GM18498 (cell line): Measurements from ENCODE around the gene KIAA1549.
"Not testable (repeated sequence)": the region's sequence is repeated elsewhere in the genome, so short reads cannot be mapped to it uniquely, and the experiment has no call there.

ENCODE experiments used
- ATAC-seq: cut with Tn5 transposase; IDR thresholded peaks from one replicate; pipeline ENCODE4 v1.9.1; 2021; ENCODE audit warnings: mild to moderate bottlenecking, moderate library complexity; ENCODE audit not compliant: unreplicated experiment

KIAA1549 gene

DNA sequence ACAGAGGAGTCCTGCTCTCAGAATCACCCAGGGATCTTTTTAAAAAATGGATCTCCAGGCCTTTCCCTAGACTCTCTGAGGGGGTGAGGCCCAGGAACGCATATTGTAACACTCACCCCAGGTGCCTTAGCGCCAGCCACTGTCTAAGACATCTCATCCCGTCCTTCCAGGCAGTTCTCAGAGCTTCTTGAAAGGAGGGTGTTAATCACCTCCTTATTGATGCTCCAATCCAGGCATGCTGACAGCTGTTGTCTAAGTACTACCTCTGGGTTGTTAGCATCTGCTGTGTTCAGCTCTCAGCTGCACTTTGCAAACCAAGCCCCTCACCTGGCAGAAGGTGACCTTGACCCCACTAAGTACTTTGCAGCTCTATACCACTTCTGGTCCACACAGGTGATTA lies 36.0 kb downstream of the KIAA1549 start:
- no peak for ATAC-seq

- ATAC-seq = no peak
These were observed 36.6 kb downstream of the KIAA1549 start for GRCh38 chr7:138944592-138944991.

DNA sequence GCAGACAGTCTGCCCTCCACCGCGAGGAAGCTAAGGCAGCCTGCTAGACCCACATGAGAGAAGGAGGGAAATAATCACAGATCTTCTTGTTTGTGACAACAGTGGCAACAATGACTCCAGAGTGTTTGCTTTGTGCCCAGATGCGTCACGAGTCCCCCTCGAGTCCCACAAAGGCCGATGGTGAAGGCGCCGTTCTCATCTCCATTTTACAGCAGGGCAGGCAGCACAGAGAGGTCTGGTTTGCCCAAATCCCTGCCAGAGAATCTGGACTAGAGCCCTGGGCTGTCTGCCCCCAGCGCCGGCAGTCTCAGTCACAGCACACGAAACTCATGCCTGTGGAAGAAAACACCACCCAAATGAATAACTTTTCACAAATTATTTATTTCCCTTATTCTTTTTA lies 38.1 kb downstream of the KIAA1549 start:
- ATAC-seq = no peak

- no peak for ATAC-seq
These were observed 39.6 kb downstream of the KIAA1549 start for GRCh38 chr7:138941545-138941944.

DNA sequence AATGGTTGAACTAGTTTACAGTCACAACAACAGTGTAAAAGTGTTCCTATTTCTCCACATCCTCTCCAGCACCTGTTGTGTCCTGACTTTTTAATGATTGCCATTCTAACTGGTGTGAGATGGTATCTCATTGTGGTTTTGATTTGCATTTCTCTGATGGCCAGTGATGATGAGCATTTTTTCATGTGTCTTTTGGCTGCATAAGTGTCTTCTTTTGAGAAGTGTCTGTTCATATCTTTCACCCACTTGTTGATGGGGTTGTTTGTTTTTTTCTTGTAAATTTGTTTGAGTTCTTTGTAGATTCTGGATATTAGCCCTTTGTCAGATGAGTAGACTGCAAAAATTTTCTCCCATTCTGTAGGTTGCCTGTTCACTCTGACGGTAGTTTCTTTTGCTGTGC lies 40.6 kb downstream of the KIAA1549 start:
- not testable (repeated sequence) for ATAC-seq

DNA sequence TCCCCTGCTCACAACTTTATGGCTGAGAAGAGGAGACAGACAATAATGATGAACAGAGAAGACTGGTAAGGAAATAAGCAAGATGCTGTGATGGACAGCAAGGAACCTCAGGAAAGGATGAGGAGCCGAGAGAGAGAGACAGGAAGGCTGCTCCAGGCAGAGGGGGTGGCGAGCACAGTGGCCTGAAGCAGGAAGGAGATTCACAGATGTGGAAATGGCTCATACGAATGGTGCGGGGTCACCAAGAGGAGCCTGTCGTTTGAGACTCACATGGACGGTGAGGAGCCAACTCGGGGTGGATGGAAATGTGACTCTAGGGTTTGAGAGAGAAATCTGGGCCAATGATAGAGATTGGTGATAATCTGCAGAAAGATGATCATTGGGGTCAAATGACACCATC lies 43.7 kb downstream of the KIAA1549 start:
- no peak for ATAC-seq

DNA sequence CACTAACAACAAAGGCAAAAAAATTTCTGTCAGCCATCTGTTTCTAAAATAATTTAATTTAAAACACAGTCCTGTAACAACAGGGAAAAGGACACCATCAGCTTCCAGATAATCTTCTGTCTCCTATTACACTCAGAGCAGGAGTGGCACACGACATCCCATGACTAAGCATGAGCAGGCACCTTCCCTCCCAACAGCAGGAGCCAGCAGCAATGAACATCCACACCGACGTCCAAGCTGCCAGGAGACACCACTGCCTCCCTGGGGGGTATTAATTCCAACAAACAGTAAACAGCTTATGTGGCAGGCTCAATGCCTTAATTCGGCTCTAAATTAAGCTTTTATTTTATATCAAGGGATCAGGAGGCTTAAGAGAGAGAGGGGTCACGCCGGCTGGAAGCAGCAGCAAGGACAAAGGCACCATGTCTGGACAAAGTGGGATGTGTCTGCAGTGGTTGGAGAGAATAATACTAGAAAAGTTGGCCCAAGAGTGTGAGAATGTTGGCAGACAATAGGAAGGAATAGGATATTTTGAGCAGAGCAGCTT lies 45.7 kb downstream of the KIAA1549 start:
- ATAC-seq = no peak

GRCh38 chr7:138934861-138935260 lies 46.3 kb downstream of the KIAA1549 start:
- no peak for ATAC-seq

- no peak for ATAC-seq
These were observed 46.8 kb downstream of the KIAA1549 start for GRCh38 chr7:138934367-138934766.

DNA sequence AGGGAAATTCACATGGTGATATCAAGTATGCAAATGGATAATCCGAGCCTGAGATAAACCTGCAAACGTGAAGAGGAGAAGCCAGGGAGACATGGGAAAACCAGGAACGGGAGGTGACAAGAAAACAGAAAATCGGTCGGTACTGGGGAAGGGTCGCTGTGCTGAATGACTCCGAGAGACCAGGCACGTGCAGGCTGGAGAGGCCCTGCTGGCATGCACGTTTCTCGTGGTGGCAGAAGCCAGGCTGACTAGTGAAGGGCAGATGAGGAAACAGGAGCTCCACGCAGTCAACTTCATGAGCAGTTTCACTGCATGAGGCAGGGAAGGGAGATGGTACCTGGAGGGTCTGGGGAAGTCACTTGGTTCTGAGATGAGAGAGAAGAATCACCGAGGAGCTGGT lies 48.3 kb downstream of the KIAA1549 start:
- ATAC-seq = no peak

DNA sequence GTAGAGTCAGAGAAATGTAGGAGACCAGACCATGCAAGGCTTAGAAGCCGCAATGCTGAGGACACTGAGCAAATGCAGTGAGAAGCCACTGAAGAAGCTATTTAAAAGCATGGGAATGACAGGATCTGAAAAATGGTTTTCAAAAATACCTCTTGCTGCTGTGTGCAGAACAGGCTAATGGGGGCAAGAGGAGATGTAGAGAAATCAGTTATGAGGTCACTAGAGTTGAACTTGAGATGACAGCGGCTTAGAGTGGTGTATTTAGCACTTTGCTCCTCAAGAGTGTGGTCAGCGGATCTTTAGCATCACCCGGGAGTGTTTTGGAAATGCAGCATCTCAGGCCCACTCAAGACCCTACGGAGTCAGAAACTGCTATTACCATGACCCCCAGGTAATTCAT lies 48.8 kb downstream of the KIAA1549 start:
- ATAC-seq = no peak

GRCh38 chr7:138929969-138930368 lies 51.2 kb downstream of the KIAA1549 start:
- no peak for ATAC-seq

GRCh38 chr7:138926241-138926612 lies 55.0 kb downstream of the KIAA1549 start:
- peak; percentile 22 for ATAC-seq

GRCh38 chr7:138924501-138925225 lies 56.5 kb downstream of the KIAA1549 start:
- no peak for ATAC-seq

- ATAC-seq = no peak
These were observed 59.9 kb downstream of the KIAA1549 start for GRCh38 chr7:138921277-138921676.

DNA sequence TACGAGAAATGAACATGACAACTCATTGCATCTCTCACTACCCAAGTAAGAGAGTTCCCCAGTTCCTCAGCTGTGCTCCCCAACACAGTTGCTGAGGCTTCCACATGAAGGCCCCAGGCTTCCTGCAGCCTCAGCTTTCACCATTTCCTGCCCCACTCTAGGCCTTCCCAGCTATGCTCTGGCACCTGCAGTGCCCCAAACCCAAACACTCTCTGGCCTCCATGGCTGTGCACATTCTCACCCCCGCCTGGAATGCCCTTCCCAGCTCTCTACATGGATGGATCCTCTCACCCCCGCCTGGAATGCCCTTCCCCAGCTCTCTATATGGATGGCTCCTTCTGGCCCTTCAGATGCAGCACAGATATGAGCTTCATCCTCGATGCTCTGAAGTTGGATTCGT lies 61.3 kb downstream of the KIAA1549 start:
- ATAC-seq = no peak

GRCh38 chr7:138919216-138919615 lies 62.0 kb downstream of the KIAA1549 start:
- no peak for ATAC-seq

DNA sequence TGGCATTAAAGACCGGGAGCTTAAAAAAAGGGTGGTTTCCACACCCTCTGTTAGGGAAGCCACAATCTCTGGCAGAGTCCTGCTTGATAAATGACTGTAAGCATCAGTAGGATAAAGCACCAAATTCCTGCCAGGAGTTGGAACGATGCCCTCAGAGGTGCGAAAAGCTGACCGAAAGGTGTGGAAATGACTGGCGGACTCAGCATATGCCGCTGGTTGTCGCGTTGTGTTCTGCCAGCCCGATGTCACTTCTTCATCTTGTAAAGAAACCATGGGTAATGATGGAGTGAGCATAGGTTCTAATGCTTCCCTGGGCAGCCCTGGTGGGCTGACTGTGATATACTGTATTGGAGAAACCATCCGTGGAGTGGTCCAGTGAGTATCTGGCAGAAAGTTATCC lies 62.4 kb downstream of the KIAA1549 start:
- ATAC-seq = no peak

DNA sequence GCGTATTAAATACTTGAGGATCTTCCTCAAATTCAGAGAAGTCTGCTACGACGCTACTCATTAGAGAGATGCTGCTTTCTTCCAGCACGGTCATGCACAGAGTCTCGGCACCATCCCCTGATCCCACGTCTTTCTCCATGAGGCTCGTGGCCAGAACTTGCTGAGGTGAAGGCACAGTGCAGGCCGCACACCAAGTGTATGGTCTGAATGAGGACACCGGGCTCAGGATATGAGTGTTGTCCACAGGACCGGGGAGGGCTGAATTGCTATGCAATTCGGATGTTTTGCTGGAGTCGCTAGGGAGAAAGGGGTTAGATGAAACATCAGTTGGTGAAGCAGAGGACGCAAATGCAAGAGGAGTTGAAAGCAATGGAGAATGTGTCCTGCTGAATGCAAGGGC lies 63.0 kb downstream of the KIAA1549 start:
- no peak for ATAC-seq

- ATAC-seq = no peak
These were observed 63.4 kb downstream of the KIAA1549 start for GRCh38 chr7:138917771-138918170.

- ATAC-seq = no peak
These were observed 64.5 kb downstream of the KIAA1549 start for GRCh38 chr7:138916731-138917130.

- no peak for ATAC-seq
These were observed 64.9 kb downstream of the KIAA1549 start for GRCh38 chr7:138916275-138916674.

- ATAC-seq = no peak
These were observed 67.4 kb downstream of the KIAA1549 start for GRCh38 chr7:138913783-138914182.
